NCI-H69 (cell line): ENCODE results near the gene NADSYN1.

Source experiments
- DNase-seq: peaks from one replicate; lab custom pipeline; 2025; lab: John Stamatoyannopoulos, UW

NADSYN1 gene

DNA sequence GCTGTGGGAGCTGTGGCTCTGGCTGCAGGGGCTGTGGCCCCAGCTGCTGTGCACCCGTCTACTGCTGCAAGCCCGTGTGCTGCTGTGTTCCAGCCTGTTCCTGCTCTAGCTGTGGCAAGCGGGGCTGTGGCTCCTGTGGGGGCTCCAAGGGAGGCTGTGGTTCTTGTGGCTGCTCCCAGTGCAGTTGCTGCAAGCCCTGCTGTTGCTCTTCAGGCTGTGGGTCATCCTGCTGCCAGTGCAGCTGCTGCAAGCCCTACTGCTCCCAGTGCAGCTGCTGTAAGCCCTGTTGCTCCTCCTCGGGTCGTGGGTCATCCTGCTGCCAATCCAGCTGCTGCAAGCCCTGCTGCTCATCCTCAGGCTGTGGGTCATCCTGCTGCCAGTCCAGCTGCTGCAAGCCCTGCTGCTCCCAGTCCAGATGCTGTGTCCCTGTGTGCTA lies 95.7 kb downstream of the NADSYN1 start:
- no peak for DNase-seq
